PC-9 (cell line): ENCODE results near the gene CCNY. TPM values are rescaled to one million over a fixed set of nuclear protein-coding genes. Genes with fewer than 3 reads are reported as not detected.
A peak's percentile ranks its signal among the peaks of the same experiment; 100 is the strongest.

Source experiments
- BruUV-seq: library from RNA; stranded (reverse); fragments of 400-500 nt; replicated peaks from 2 replicates; lab custom pipeline; 2021; lab: Mats Ljungman, UMichigan
- CTCF ChIA-PET: fragments of 300-600 bp; sonication (Branson Sonifier 250); formaldehyde crosslinking; loops from one replicate; lab custom pipeline; 2022; ENCODE audit warnings: antibody characterized with exemption; lab: Charles Lee
- POLR2A ChIA-PET: fragments of 300-600 bp; sonication (Branson Sonifier 250); formaldehyde crosslinking; loops from one replicate; lab custom pipeline; 2022; ENCODE audit warnings: antibody characterized with exemption; ENCODE audit not compliant: unreplicated experiment; lab: Charles Lee
- DNase-seq, 2 experiments: peaks; one replicate each; pipeline versions ENCODE4 v3.0.0 to v3.0.0-alpha.2; 2015 to 2022; ENCODE audit warnings: mixed read lengths in 1 of 2
- H2AFZ ChIP-seq: fragments of 200-600 bp; sonication (generic); 2 replicates; pipeline ENCODE4 v1.8.1; 2017; ENCODE audit warnings: antibody characterized with exemption
- H3F3A ChIP-seq: fragments of 200-600 bp; sonication (generic); 2 replicates; pipeline ENCODE4 v1.8.1; 2017; ENCODE audit warnings: antibody characterized with exemption, mild to moderate bottlenecking, low read depth; ENCODE audit not compliant: insufficient read depth
- H3K27ac ChIP-seq: fragments of 200-600 bp; sonication (generic); 2 replicates; pipeline ENCODE4 v1.6.1; 2016; ENCODE audit warnings: mixed run types
- H3K27me3 ChIP-seq: fragments of 200-600 bp; sonication (generic); 2 replicates; pipeline ENCODE4 v1.6.1; 2016; ENCODE audit warnings: low read depth, mixed run types; ENCODE audit not compliant: insufficient read depth
- H3K36me3 ChIP-seq: fragments of 200-600 bp; sonication (generic); 2 replicates; pipeline ENCODE4 v1.6.1; 2016; ENCODE audit warnings: low read depth, mixed run types
- H3K4me1 ChIP-seq: fragments of 200-600 bp; sonication (generic); replicated peaks from 2 replicates; pipeline ENCODE4 v1.6.1; 2016; ENCODE audit warnings: mixed run types; ENCODE audit not compliant: insufficient read depth
- H3K4me2 ChIP-seq: fragments of 200-600 bp; sonication (generic); 2 replicates; pipeline ENCODE4 v1.6.1; 2017; ENCODE audit warnings: mixed run types
- H3K4me3 ChIP-seq: fragments of 200-600 bp; sonication (generic); 2 replicates; pipeline ENCODE4 v1.6.1; 2016; ENCODE audit warnings: mixed run types
- H3K79me2 ChIP-seq: fragments of 200-600 bp; sonication (generic); 2 replicates; pipeline ENCODE4 v1.6.1; 2017; ENCODE audit warnings: low read depth, mixed run types
- H3K9me2 ChIP-seq: fragments of 200-600 bp; sonication (generic); 2 replicates; pipeline ENCODE4 v1.8.1; 2017; ENCODE audit warnings: mild to moderate bottlenecking; ENCODE audit not compliant: insufficient read depth
- H3K9me3 ChIP-seq: fragments of 200-600 bp; sonication (generic); 2 replicates; pipeline ENCODE4 v1.8.1; 2016; ENCODE audit warnings: low read depth; ENCODE audit not compliant: insufficient read depth
- H4K20me1 ChIP-seq: fragments of 200-600 bp; sonication (generic); 2 replicates; pipeline ENCODE4 v1.8.1; 2017; ENCODE audit not compliant: insufficient read depth
- CTCF ChIP-seq: fragments of 200-600 bp; sonication (generic); conservative IDR thresholded peaks from 2 replicates; pipeline ENCODE4 v1.6.1; 2017; ENCODE audit warnings: mixed run types, antibody characterized with exemption, mild to moderate bottlenecking, moderate library complexity
- EZH2 ChIP-seq: fragments of 200-600 bp; sonication (generic); IDR thresholded peaks from 2 replicates; pipeline ENCODE4 v1.8.0; 2017; ENCODE audit warnings: antibody characterized with exemption, low read depth
- intact Hi-C: fragments of 100-400 bp; cut with micrococcal nuclease; formaldehyde crosslinking; loops from one replicate; pipeline ENCODE4 v1.10.0; 2022; ENCODE audit not compliant: unreplicated experiment
- total RNA-seq: library from RNA; stranded (reverse); gene quantifications from 2 replicates; pipeline ENCODE4 v1.2.3, GENCODE V29; 2021

CCNY gene
- total RNA-seq, 1 experiment from 2014 or later, result 69.5 TPM

- Histone ChIP-seq H3F3A (peaks cover 11% of the 10 kb centered on the region), H3K36me3 (no peaks in the 10 kb centered on the region), H3K27me3 (no peaks in the 10 kb centered on the region), H3K79me2 (peaks cover 62% of the 10 kb centered on the region), H3K9me3 (no peaks in the 10 kb centered on the region), H4K20me1 (no peaks in the 10 kb centered on the region; the same call in 1 of the 2 replicates), H2AFZ (no peak overlapping the region), H3K4me2 (no peak overlapping the region), H3K4me3 (no peak overlapping the region), H3K4me1 (peaks cover 28% of the 10 kb centered on the region), H3K9me2 (no peaks in the 10 kb centered on the region), H3K27ac (no peak overlapping the region)
- no TSS peak for BruUV-seq
- intact Hi-C loops, result no loop called here
- no peak for DNase-seq
- ChIA-PET POLR2A (no interaction called here), CTCF (no interaction called here)
- TF ChIP-seq EZH2 (no peak), CTCF (no peak)
Observed at GRCh38 chr10:35452847-35453246, 116.5 kb downstream of the CCNY start.

- BruUV-seq, result no TSS peak
- peaks cover 16% of the 10 kb centered on the region for H3K4me1 ChIP-seq
- H3K9me2 ChIP-seq, result no peaks in the 10 kb centered on the region
- H3K4me2 ChIP-seq, result no peak overlapping the region; the same call in 1 of the 2 replicates
- intact Hi-C loops, result no loop called here
- peaks cover 54% of the 10 kb centered on the region for H3K79me2 ChIP-seq
- H3K9me3 ChIP-seq, result no peaks in the 10 kb centered on the region
- no peak overlapping the region for H3K4me3 ChIP-seq
- H3F3A ChIP-seq, result no peaks in the 10 kb centered on the region
- no peaks in the 10 kb centered on the region for H4K20me1 ChIP-seq
- CTCF ChIA-PET, result no interaction called here
- no peak for DNase-seq
- no peak overlapping the region for H2AFZ ChIP-seq
- H3K27me3 ChIP-seq, result no peaks in the 10 kb centered on the region
- POLR2A ChIA-PET, result no interaction called here
- TF ChIP-seq EZH2 (no peak), CTCF (no peak)
- H3K36me3 ChIP-seq, result no peaks in the 10 kb centered on the region
- H3K27ac ChIP-seq, result peak overlapping the region; percentile 52
Observed at GRCh38 chr10:35453855-35454532, 117.7 kb downstream of the CCNY start.

GRCh38 chr10:35456153-35456720 lies 119.9 kb downstream of the CCNY start:
- Histone ChIP-seq H3K9me2 (no peaks in the 10 kb centered on the region), H3K4me2 (no peak overlapping the region), H3K27me3 (no peaks in the 10 kb centered on the region), H3K4me3 (no peak overlapping the region), H3K27ac (no peak overlapping the region), H3K36me3 (no peaks in the 10 kb centered on the region), H3K9me3 (no peaks in the 10 kb centered on the region), H2AFZ (no peak overlapping the region), H3F3A (no peaks in the 10 kb centered on the region), H3K79me2 (peaks cover 39% of the 10 kb centered on the region), H3K4me1 (peaks cover 20% of the 10 kb centered on the region), H4K20me1 (no peaks in the 10 kb centered on the region)
- no TSS peak for BruUV-seq
- intact Hi-C loops, result no loop called here
- CTCF ChIA-PET, result interaction anchor here (0.6 kb wide), 1 partner anchor 328 kb away, joined by 4 read pairs; no protein-coding TSS in a partner anchor
- POLR2A ChIA-PET, result no interaction called here
- TF ChIP-seq EZH2 (no peak), CTCF (no peak)
- no peak for DNase-seq
